MM.1S (cell line): ENCODE measurements around the gene PGAP1.

Experiments used
- DNase-seq: peaks from one replicate; pipeline ENCODE4 v3.0.0-alpha.2; 2015
- H2AFZ ChIP-seq: fragments of 300-600 bp; sonication (generic); 2 replicates; pipeline ENCODE4 v1.6.0; 2016; ENCODE audit warnings: antibody characterized with exemption, low read length
- H3F3A ChIP-seq: fragments of 300-600 bp; sonication (generic); 2 replicates; pipeline ENCODE4 v1.6.1; 2016; ENCODE audit warnings: mild to moderate bottlenecking, antibody characterized with exemption, low read length, moderate library complexity, mixed read lengths; ENCODE audit not compliant: insufficient read depth
- H3K27ac ChIP-seq: fragments of 300-600 bp; sonication (generic); 2 replicates; pipeline ENCODE4 v1.5.1; 2016; ENCODE audit warnings: mild to moderate bottlenecking, low read length
- H3K27me3 ChIP-seq: fragments of 300-600 bp; sonication (generic); replicated peaks from 2 replicates; pipeline ENCODE4 v1.6.0; 2016; ENCODE audit warnings: low read length; ENCODE audit not compliant: insufficient read depth
- H3K36me3 ChIP-seq: fragments of 300-600 bp; sonication (generic); replicated peaks from 2 replicates; pipeline ENCODE4 v1.6.1; 2016; ENCODE audit warnings: mild to moderate bottlenecking, low read length, mixed read lengths; ENCODE audit not compliant: insufficient read depth
- H3K4me1 ChIP-seq: fragments of 300-600 bp; sonication (generic); 2 replicates; pipeline ENCODE4 v1.6.1; 2016; ENCODE audit warnings: low read length, mixed read lengths
- H3K4me2 ChIP-seq: fragments of 300-600 bp; sonication (generic); 2 replicates; pipeline ENCODE4 v1.6.0; 2016; ENCODE audit warnings: low read depth, low read length
- H3K4me3 ChIP-seq: fragments of 300-600 bp; sonication (generic); 2 replicates; pipeline ENCODE4 v1.5.1; 2016; ENCODE audit warnings: low read length, mixed read lengths
- H3K79me2 ChIP-seq: fragments of 300-600 bp; sonication (generic); 2 replicates; pipeline ENCODE4 v1.6.1; 2016; ENCODE audit warnings: mixed run types, low read length, mixed read lengths
- H3K9ac ChIP-seq: fragments of 300-600 bp; sonication (generic); 2 replicates; pipeline ENCODE4 v1.6.1; 2016; ENCODE audit warnings: low read length, mixed read lengths
- H3K9me2 ChIP-seq: fragments of 300-600 bp; sonication (generic); replicated peaks from 2 replicates; pipeline ENCODE4 v1.6.1; 2016; ENCODE audit warnings: mild to moderate bottlenecking, low read length, mixed read lengths; ENCODE audit not compliant: insufficient read depth
- H3K9me3 ChIP-seq: fragments of 300-600 bp; sonication (generic); replicated peaks from 2 replicates; pipeline ENCODE4 v1.6.1; 2016; ENCODE audit warnings: mild to moderate bottlenecking, low read length, mixed read lengths; ENCODE audit not compliant: insufficient read depth
- H4K20me1 ChIP-seq: fragments of 300-600 bp; sonication (generic); 2 replicates; pipeline ENCODE4 v1.6.1; 2016; ENCODE audit warnings: mild to moderate bottlenecking, low read length, moderate library complexity, mixed read lengths; ENCODE audit not compliant: insufficient read depth
- CTCF ChIP-seq: fragments of 300-600 bp; sonication (generic); IDR thresholded peaks from 2 replicates; pipeline ENCODE4 v1.5.1; 2016; ENCODE audit warnings: antibody characterized with exemption, low read length, mixed read lengths
- EZH2 ChIP-seq: fragments of 300-600 bp; sonication (generic); optimal IDR thresholded peaks from 2 replicates; pipeline ENCODE3; 2017; ENCODE audit warnings: low read depth, mild to moderate bottlenecking, antibody characterized with exemption, low read length, mixed read lengths
- EZH2phosphoT487 ChIP-seq: fragments of 300-600 bp; sonication (generic); IDR thresholded peaks from 2 replicates; pipeline ENCODE4 v1.6.1; 2018; ENCODE audit warnings: antibody characterized with exemption, low read length

PGAP1 gene

DNA sequence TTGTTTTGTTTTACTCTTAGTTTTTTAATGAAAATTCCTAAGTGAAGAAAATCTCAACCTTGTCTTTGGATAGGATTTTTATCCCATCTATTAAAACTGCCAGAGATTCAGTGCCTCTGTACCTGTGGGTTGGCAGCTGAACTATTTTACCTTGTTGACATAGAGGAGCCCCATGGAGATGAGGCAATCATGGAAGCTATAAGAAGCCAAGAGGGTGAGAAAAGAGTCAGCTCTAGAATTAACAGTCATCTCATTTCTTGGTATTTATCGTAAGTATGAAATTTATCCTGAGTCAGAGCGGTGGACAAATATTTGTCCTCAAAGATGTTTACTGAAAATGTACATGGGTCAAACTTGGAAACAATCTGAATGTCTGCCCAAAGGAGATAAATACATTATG is 35.8 kb upstream of the PGAP1 start:
- Histone ChIP-seq H2AFZ (no peak overlapping the region), H3K9me2 (no peaks in the 10 kb centered on the region), H3K27me3 (no peaks in the 10 kb centered on the region), H3K4me2 (no peak overlapping the region; the same call in 1 of the 2 replicates), H3K4me3 (no peak overlapping the region), H3F3A (no peaks in the 10 kb centered on the region), H3K79me2 (no peaks in the 10 kb centered on the region), H4K20me1 (no peaks in the 10 kb centered on the region), H3K27ac (no peak overlapping the region), H3K36me3 (no peaks in the 10 kb centered on the region), H3K4me1 (peaks cover 12% of the 10 kb centered on the region), H3K9ac (no peak overlapping the region), H3K9me3 (no peaks in the 10 kb centered on the region)
- TF ChIP-seq CTCF (no peak), EZH2phosphoT487 (no peak), EZH2 (no peak)
- DNase-seq, result no peak

- H3K79me2 ChIP-seq, result no peaks in the 10 kb centered on the region
- H3K27me3 ChIP-seq, result no peaks in the 10 kb centered on the region
- H3K9me2 ChIP-seq, result no peaks in the 10 kb centered on the region
- H3K4me3 ChIP-seq, result no peak overlapping the region
- TF ChIP-seq CTCF (no peak), EZH2 (no peak), EZH2phosphoT487 (no peak)
- no peaks in the 10 kb centered on the region for H3K36me3 ChIP-seq
- no peak overlapping the region; the same call in 1 of the 2 replicates for H3K4me2 ChIP-seq
- DNase-seq, result peak; percentile 52
- H4K20me1 ChIP-seq, result no peaks in the 10 kb centered on the region
- H3K27ac ChIP-seq, result no peak overlapping the region
- H2AFZ ChIP-seq, result no peak overlapping the region
- H3K9ac ChIP-seq, result no peak overlapping the region
- H3F3A ChIP-seq, result no peaks in the 10 kb centered on the region
- H3K4me1 ChIP-seq, result peaks cover 12% of the 10 kb centered on the region
- no peaks in the 10 kb centered on the region for H3K9me3 ChIP-seq
Measured at GRCh38 chr2:196961889-196962288, 35.4 kb upstream of the PGAP1 start.

GRCh38 chr2:196959734-196960338 is 33.3 kb upstream of the PGAP1 start:
- Histone ChIP-seq H3K36me3 (no peaks in the 10 kb centered on the region), H3K9ac (no peak overlapping the region), H2AFZ (no peak overlapping the region), H3K27me3 (no peaks in the 10 kb centered on the region), H3K4me2 (no peak overlapping the region), H3K9me2 (no peaks in the 10 kb centered on the region), H3K27ac (no peak overlapping the region), H4K20me1 (no peaks in the 10 kb centered on the region), H3K4me1 (peaks cover 12% of the 10 kb centered on the region), H3K79me2 (no peaks in the 10 kb centered on the region), H3K9me3 (no peaks in the 10 kb centered on the region), H3K4me3 (no peak overlapping the region), H3F3A (no peaks in the 10 kb centered on the region)
- DNase-seq, result no peak
- TF ChIP-seq EZH2phosphoT487 (no peak), CTCF (no peak), EZH2 (no peak)
